Caco-2 (cell line): ENCODE results near the gene MAPKAP1. TPM values are rescaled to one million over a fixed set of nuclear protein-coding genes. Genes with fewer than 3 reads are reported as not detected.

Source experiments
- BruUV-seq: library from RNA; stranded (reverse); fragments of 400-500 nt; replicated peaks from 2 replicates; lab custom pipeline; 2021; lab: Mats Ljungman, UMichigan
- CTCF ChIA-PET: fragments of 300-600 bp; sonication (Branson Sonifier 250); formaldehyde crosslinking; loops from one replicate; lab custom pipeline; 2022; ENCODE audit warnings: antibody characterized with exemption; lab: Charles Lee
- POLR2A ChIA-PET: fragments of 300-600 bp; sonication (Branson Sonifier 250); formaldehyde crosslinking; loops from one replicate; lab custom pipeline; 2022; ENCODE audit warnings: antibody characterized with exemption; lab: Charles Lee
- DNase-seq, 2 experiments: peaks; one replicate each; pipeline versions ENCODE4 v3.0.0 to v3.0.0-alpha.2; 2020 to 2022
- H3K27me3 ChIP-seq: replicated peaks from 2 replicates; pipeline ENCODE4 v1.6.0; 2011; ENCODE audit warnings: low read length; ENCODE audit not compliant: control insufficient read depth, insufficient read depth
- H3K36me3 ChIP-seq: 2 replicates; pipeline ENCODE4 v1.5.1; 2011; ENCODE audit warnings: low read length; ENCODE audit not compliant: control insufficient read depth, insufficient read depth
- H3K4me1 ChIP-seq: fragments of 250-450 bp; sonication (Bioruptor Pico); 2 replicates; pipeline ENCODE4 v1.5.1; 2020; ENCODE audit warnings: mild to moderate bottlenecking
- H3K4me3 ChIP-seq: 2 replicates; pipeline ENCODE4 v1.5.1; 2011; ENCODE audit warnings: low read depth, mild to moderate bottlenecking, control low read depth, low read length
- H3K9me3 ChIP-seq: fragments of 250-450 bp; sonication (Bioruptor Pico); 2 replicates; pipeline ENCODE4 v1.5.1; 2020; ENCODE audit warnings: mild to moderate bottlenecking, moderate library complexity
- H3K27ac Mint-ChIP-seq: one replicate; pipeline ENCODE4 v1.8.0; 2022; ENCODE audit warnings: mixed read lengths; ENCODE audit not compliant: unreplicated experiment
- H3K27me3 Mint-ChIP-seq: one replicate; pipeline ENCODE4 v1.8.0; 2022; ENCODE audit warnings: mixed read lengths; ENCODE audit not compliant: insufficient read depth, unreplicated experiment
- H3K36me3 Mint-ChIP-seq: one replicate; pipeline ENCODE4 v1.8.0; 2022; ENCODE audit warnings: mild to moderate bottlenecking, mixed read lengths; ENCODE audit not compliant: insufficient read depth, unreplicated experiment
- H3K4me1 Mint-ChIP-seq: one replicate; pipeline ENCODE4 v1.8.0; 2022; ENCODE audit warnings: low read depth, mixed read lengths; ENCODE audit not compliant: unreplicated experiment
- H3K4me3 Mint-ChIP-seq: one replicate; pipeline ENCODE4 v1.8.0; 2022; ENCODE audit warnings: mild to moderate bottlenecking, moderate library complexity, mixed read lengths; ENCODE audit not compliant: unreplicated experiment
- H3K9me3 Mint-ChIP-seq: one replicate; pipeline ENCODE4 v1.8.0; 2022; ENCODE audit warnings: mixed read lengths; ENCODE audit not compliant: unreplicated experiment
- intact Hi-C: fragments of 100-400 bp; cut with micrococcal nuclease; formaldehyde crosslinking; loops from one replicate; pipeline ENCODE4 v1.10.0; 2022; ENCODE audit not compliant: unreplicated experiment
- total RNA-seq: library from RNA; stranded (reverse); gene quantifications from 2 replicates; pipeline ENCODE4 v1.2.3, GENCODE V29; 2022
- TF ChIP-seq, protein P1 (sequence below), 2 experiments: fragments of 200-600 bp in 1 of 2; IDR thresholded peaks; 1 replicate in 1 of 2; 2 replicates in 1 of 2; pipeline versions ENCODE4 v1.5.1 to v1.8.0; 2011 to 2022; ENCODE audit warnings: antibody characterized with exemption in 1 of 2, control low read depth in 1 of 2, inconsistent platforms in 1 of 2, low read depth in 1 of 2, low read length in 1 of 2, mild to moderate bottlenecking in 1 of 2, moderate library complexity in 1 of 2; ENCODE audit not compliant: insufficient read depth in 1 of 2, severe bottlenecking in 1 of 2, unreplicated experiment in 1 of 2

Gene MAPKAP1
- total RNA-seq, 1 experiment from 2014 or later: 70.0 TPM

DNA sequence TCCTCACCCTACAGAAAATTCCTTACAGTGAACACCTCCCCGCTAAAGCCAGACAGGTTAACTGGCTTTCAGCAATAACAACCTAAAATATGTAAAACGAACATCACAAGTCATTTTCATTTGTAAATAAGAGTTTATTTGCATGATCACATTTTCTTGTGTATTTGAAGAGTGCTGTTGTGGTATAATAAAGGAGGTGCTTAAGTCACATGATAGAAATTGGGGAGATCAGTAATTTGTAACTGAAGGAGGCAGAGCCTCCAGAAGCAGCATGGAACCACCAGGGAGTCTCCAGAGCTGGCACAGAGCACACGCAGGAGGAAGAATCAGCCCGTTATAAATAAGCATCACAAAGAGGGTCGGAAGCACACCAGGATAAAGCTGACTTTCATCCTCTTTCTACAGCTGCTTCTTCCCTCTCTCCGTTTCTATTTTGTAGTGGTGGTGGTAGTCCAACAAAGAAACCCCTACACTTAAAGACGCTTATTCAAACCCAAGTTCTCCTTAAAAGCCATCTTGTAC is 210.6 kb downstream of the MAPKAP1 start:
- Histone ChIP-seq H3K36me3 (no peaks in the 10 kb centered on the region), H3K9me3 (no peaks in the 10 kb centered on the region), H3K4me1 (peaks cover 22% of the 10 kb centered on the region), H3K27me3 (no peaks in the 10 kb centered on the region), H3K4me3 (no peak overlapping the region)
- Mint-ChIP-seq H3K4me1 (peaks cover 40% of the 10 kb centered on the region), H3K9me3 (no peaks in the 10 kb centered on the region), H3K27me3 (no peaks in the 10 kb centered on the region), H3K27ac (no peak overlapping the region), H3K4me3 (no peak overlapping the region), H3K36me3 (peaks cover 9% of the 10 kb centered on the region)
- ChIA-PET POLR2A (no interaction called here), CTCF (no interaction called here)
- intact Hi-C loops: no loop called here
- TF ChIP-seq, protein P1, sequence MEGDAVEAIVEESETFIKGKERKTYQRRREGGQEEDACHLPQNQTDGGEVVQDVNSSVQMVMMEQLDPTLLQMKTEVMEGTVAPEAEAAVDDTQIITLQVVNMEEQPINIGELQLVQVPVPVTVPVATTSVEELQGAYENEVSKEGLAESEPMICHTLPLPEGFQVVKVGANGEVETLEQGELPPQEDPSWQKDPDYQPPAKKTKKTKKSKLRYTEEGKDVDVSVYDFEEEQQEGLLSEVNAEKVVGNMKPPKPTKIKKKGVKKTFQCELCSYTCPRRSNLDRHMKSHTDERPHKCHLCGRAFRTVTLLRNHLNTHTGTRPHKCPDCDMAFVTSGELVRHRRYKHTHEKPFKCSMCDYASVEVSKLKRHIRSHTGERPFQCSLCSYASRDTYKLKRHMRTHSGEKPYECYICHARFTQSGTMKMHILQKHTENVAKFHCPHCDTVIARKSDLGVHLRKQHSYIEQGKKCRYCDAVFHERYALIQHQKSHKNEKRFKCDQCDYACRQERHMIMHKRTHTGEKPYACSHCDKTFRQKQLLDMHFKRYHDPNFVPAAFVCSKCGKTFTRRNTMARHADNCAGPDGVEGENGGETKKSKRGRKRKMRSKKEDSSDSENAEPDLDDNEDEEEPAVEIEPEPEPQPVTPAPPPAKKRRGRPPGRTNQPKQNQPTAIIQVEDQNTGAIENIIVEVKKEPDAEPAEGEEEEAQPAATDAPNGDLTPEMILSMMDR (IDR thresholded peaks at IDR 0.05; ENCODE audit: insufficient read depth in 1 of 2, low read depth in 1 of 2, low read length in 1 of 2, severe bottlenecking in 1 of 2, unreplicated experiment in 1 of 2): no peak
- no TSS peak for BruUV-seq
- no peak for DNase-seq

DNA sequence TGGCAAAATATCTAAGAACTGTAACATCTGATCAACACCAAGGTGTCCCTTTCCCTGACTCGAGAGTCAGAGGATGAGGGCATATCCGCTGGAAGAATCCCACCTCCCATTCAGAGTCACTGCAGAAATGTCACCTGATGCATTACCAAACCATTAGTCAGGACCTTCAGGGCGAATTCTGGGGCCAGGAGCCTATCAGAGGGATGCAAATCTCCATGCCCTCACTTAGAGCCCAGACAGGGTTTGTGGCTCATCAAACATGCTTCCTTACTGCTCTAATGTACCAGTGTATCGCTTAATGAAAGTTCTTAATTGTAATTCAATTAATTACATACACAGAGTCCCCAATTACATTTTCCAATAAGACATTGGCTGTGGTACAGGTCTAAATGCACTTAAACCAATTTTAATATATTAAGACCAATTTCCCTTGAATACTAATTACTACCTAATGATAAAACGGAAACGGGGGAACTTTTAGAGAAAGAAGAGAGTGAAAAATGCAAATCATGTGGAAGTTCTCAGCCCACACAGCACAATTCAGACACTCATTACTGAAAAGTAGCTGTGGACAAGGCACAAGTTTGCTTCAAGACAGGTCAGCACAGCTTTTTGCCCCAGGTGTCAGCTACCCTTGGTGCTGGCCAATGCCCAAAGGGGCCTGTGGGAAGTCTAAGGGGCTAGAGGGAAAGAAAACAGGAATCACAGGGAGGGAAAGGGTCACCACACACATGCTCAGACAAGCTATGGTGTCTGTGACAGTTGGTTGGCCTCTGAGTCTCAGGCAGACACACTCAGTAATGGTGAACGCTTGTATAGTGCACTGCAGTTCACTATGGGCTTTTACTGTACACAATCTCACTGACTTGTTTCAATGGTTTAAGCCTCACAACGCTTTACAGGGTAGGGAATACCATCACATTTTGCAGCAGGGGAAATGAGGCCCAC is 211.6 kb downstream of the MAPKAP1 start:
- Mint-ChIP-seq H3K4me1 (peaks cover 33% of the 10 kb centered on the region), H3K4me3 (no peak overlapping the region), H3K27me3 (no peaks in the 10 kb centered on the region), H3K36me3 (peaks cover 3% of the 10 kb centered on the region), H3K27ac (no peak overlapping the region), H3K9me3 (no peaks in the 10 kb centered on the region)
- Histone ChIP-seq H3K4me3 (no peak overlapping the region), H3K9me3 (no peaks in the 10 kb centered on the region), H3K36me3 (no peaks in the 10 kb centered on the region), H3K4me1 (peaks cover 22% of the 10 kb centered on the region), H3K27me3 (no peaks in the 10 kb centered on the region)
- intact Hi-C loops: no loop called here
- TF ChIP-seq, protein P1 (IDR thresholded peaks at IDR 0.05; ENCODE audit: insufficient read depth in 1 of 2, low read depth in 1 of 2, low read length in 1 of 2, severe bottlenecking in 1 of 2, unreplicated experiment in 1 of 2): no peak
- peak in 1 of 2 experiments; percentile 23 for DNase-seq
- POLR2A ChIA-PET: no interaction called here
- no TSS peak for BruUV-seq
- CTCF ChIA-PET: no interaction called here

DNA sequence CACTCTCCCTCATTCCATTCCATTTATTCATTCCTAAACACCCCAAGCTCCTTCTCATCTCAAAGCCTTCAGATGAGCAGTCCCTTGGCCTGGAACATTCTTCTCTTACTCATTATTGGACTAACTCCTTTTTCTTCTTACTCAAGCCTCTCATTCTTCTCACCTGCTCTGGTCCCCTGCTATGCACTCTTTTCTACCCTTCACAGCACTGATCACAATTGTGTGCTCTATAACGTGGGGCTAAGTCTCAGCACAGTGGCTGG is 212.4 kb downstream of the MAPKAP1 start:
- ChIA-PET POLR2A (no interaction called here), CTCF (no interaction called here)
- no peak overlapping the region for H3K4me3 ChIP-seq
- DNase-seq: no peak
- Mint-ChIP-seq H3K36me3 (no peaks in the 10 kb centered on the region), H3K4me3 (no peak overlapping the region), H3K9me3 (no peaks in the 10 kb centered on the region), H3K27me3 (no peaks in the 10 kb centered on the region), H3K4me1 (peaks cover 33% of the 10 kb centered on the region), H3K27ac (peak overlapping the region; percentile 16)
- peaks cover 22% of the 10 kb centered on the region for H3K4me1 ChIP-seq
- H3K9me3 ChIP-seq: no peaks in the 10 kb centered on the region
- TF ChIP-seq, protein P1 (IDR thresholded peaks at IDR 0.05; ENCODE audit: insufficient read depth in 1 of 2, low read depth in 1 of 2, low read length in 1 of 2, severe bottlenecking in 1 of 2, unreplicated experiment in 1 of 2): no peak
- intact Hi-C loops: no loop called here
- H3K36me3 ChIP-seq: no peaks in the 10 kb centered on the region
- no peaks in the 10 kb centered on the region for H3K27me3 ChIP-seq
- no TSS peak for BruUV-seq
